Mammary epithelial cell (primary cell): ENCODE results near the gene HADH.

Experiments used
- EZH2 ChIP-seq: IDR thresholded peaks from 2 replicates; pipeline ENCODE4 v1.6.1; 2012; ENCODE audit warnings: low read length, inconsistent platforms, borderline replicate concordance
- TF ChIP-seq, protein P1 (sequence below), 2 donors: IDR thresholded peaks in 1 of 2; conservative IDR thresholded peaks in 1 of 2; 2 replicates each; pipeline ENCODE4 v1.5.1; 2011 to 2012; ENCODE audit warnings: inconsistent platforms in 2 of 2, low read length in 2 of 2, mild to moderate bottlenecking in 2 of 2, control low read depth in 1 of 2, low read depth in 1 of 2; ENCODE audit not compliant: insufficient read depth in 1 of 2; ENCODE audit errors: extremely low read depth in 1 of 2

DNA sequence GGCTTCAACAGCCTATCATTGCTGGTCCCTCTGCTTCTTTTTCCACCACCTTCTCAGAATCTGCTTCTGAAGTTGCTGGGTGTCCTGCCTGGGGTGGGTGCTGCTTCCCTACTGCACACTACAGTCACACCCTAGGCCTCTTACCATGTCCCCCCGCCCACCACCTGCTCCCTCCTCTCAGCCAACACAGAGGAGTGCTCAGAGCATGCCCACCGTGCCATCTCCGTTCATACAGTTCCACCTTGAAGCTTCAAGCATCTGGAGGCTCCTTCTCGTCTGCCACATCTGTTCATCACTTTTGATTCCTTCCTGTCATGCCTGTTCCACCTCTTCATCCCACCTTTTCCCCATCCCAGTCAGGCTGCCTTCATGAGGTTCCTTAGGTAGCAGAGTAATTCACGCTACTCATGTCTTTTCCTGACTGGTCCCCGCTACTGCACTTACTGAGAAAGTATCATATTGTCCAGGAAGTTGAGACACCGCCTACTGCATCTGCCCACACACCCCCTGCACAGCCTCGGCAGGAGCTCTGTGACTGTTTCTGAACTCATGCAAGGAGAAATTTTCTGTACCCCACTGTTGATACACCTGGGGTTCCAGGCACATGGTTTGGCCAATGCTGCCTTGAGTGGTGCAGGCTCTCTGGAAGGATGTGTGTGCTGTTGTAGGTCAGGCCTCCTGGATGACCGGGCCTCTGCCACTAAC is 39.5 kb downstream of the HADH start:
- TF ChIP-seq, protein P1, sequence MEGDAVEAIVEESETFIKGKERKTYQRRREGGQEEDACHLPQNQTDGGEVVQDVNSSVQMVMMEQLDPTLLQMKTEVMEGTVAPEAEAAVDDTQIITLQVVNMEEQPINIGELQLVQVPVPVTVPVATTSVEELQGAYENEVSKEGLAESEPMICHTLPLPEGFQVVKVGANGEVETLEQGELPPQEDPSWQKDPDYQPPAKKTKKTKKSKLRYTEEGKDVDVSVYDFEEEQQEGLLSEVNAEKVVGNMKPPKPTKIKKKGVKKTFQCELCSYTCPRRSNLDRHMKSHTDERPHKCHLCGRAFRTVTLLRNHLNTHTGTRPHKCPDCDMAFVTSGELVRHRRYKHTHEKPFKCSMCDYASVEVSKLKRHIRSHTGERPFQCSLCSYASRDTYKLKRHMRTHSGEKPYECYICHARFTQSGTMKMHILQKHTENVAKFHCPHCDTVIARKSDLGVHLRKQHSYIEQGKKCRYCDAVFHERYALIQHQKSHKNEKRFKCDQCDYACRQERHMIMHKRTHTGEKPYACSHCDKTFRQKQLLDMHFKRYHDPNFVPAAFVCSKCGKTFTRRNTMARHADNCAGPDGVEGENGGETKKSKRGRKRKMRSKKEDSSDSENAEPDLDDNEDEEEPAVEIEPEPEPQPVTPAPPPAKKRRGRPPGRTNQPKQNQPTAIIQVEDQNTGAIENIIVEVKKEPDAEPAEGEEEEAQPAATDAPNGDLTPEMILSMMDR (conservative IDR thresholded peaks at IDR 0.05 in 1 of 2, IDR thresholded peaks at IDR 0.05 in 1 of 2; ENCODE audit: extremely low read depth in 1 of 2, insufficient read depth in 1 of 2, low read depth in 1 of 2, low read length in 2 of 2): no peak
- no peak for TF ChIP-seq EZH2
